Measurements from ENCODE around the gene MDFI.
A peak's percentile ranks its signal among the peaks of the same experiment; 100 is the strongest.

The MDFI gene

GRCh38 chr6:41672816-41673703 is 34.8 kb downstream of the MDFI start:
- no peak for DNase-seq (ENCODE audit: low read depth)

GRCh38 chr6:41673704-41674000 is 35.4 kb downstream of the MDFI start:
- no peak for DNase-seq (ENCODE audit: low read depth)

GRCh38 chr6:41674231-41675000 is 36.1 kb downstream of the MDFI start:
- no peak for DNase-seq (ENCODE audit: low read depth)

- no peak for DNase-seq (ENCODE audit: low read depth)
These were observed 37.0 kb downstream of the MDFI start for GRCh38 chr6:41675176-41675775.

- no peak for DNase-seq (ENCODE audit: low read depth)
These were observed 37.7 kb downstream of the MDFI start for GRCh38 chr6:41675992-41676391.

GRCh38 chr6:41676431-41676830 is 38.2 kb downstream of the MDFI start:
- DNase-seq (ENCODE audit: low read depth): no peak

GRCh38 chr6:41677124-41677921 is 39.1 kb downstream of the MDFI start:
- no peak for DNase-seq (ENCODE audit: low read depth)

- DNase-seq (ENCODE audit: low read depth): no peak
These were observed 40.3 kb downstream of the MDFI start for GRCh38 chr6:41678511-41679084.

- DNase-seq (ENCODE audit: low read depth): no peak
These were observed 41.4 kb downstream of the MDFI start for GRCh38 chr6:41679696-41680095.

GRCh38 chr6:41680182-41680965 is 42.1 kb downstream of the MDFI start:
- no peak for DNase-seq (ENCODE audit: low read depth)

- peak; percentile 78 for DNase-seq (ENCODE audit: low read depth)
These were observed 43.8 kb downstream of the MDFI start for GRCh38 chr6:41682056-41682477.

- no peak for DNase-seq (ENCODE audit: low read depth)
These were observed 44.4 kb downstream of the MDFI start for GRCh38 chr6:41682497-41683272.

- no peak for DNase-seq (ENCODE audit: low read depth)
These were observed 44.9 kb downstream of the MDFI start for GRCh38 chr6:41683273-41683522.

GRCh38 chr6:41683523-41684310 is 45.4 kb downstream of the MDFI start:
- DNase-seq (ENCODE audit: low read depth): peak; percentile 58

GRCh38 chr6:41684311-41685180 is 46.3 kb downstream of the MDFI start:
- no peak for DNase-seq (ENCODE audit: low read depth)

- no peak for DNase-seq (ENCODE audit: low read depth)
These were observed 47.5 kb downstream of the MDFI start for GRCh38 chr6:41685641-41686380.

GRCh38 chr6:41687501-41688175 is 49.4 kb downstream of the MDFI start:
- DNase-seq (ENCODE audit: low read depth): no peak

All from fibroblast of gingiva (primary cell).